ENCODE results near the gene NAA80. TPM values are rescaled to one million over a fixed set of nuclear protein-coding genes. Genes with fewer than 3 reads are reported as not detected.

NAA80 gene
- total and polyA plus RNA-seq, 2 of the 13 experiments (the other 11 are each of a cell fraction or from before 2014, with no cell fraction given) = 3.4 to 8.7 TPM

DNA sequence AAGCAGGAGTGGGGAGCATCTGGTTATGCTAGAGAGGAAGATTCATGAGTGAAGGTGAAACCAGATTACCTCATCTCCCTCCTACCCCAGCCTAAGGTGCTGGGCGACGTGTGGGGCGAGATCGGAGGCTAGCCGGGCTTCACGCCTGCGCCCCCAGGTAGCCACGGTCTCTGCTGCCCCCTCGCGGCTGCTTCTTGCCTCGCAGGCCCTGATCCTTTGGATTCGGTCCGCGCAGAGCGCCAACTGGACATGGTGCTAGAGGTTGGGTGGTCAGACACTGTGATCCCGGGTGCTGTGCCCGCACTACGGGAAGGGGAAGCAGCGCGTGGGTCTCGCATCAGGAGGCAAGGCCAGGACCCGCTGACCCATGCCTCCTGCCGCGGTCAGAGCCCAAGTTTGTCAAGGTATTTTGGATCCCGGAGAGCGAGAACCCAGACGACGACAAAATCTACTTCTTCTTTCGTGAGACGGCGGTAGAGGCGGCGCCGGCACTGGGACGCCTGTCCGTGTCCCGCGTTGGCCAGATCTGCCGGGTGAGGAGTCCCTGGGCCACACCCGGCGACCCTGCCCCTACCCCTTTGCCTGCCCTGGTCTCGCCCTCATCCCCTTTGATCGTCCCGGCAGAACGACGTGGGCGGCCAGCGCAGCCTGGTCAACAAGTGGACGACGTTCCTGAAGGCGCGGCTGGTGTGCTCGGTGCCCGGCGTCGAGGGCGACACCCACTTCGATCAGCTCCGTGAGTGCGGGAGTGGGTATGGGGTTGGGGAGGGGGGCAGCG is 26.1 kb downstream of the NAA80 start (continued):
- TF ChIP-seq CBFB (CRISPR knock-in tag; IDR thresholded peaks at IDR 0.05) = peak; percentile 44; the same call in 1 of the 2 replicates
- TF ChIP-seq HHEX (CRISPR knock-in tag; IDR thresholded peaks at IDR 0.05) = no peak
- 0 out of 2 replicates have a peak, but pooled peaks have one; percentile 30 for TF ChIP-seq ZNF501 (CRISPR knock-in tag; IDR thresholded peaks at IDR 0.05)
- TF ChIP-seq U2AF1 (optimal IDR thresholded peaks at IDR 0.05; ENCODE audit: low read depth, low read length) = no peak
- no peak for TF ChIP-seq POLR2A (IDR thresholded peaks at IDR 0.05; ENCODE audit: insufficient read depth in 1 of 2, low read depth in 2 of 2, low read length in 2 of 2)
- no peak for TF ChIP-seq FOSL1 (CRISPR knock-in tag; IDR thresholded peaks at IDR 0.05; ENCODE audit: borderline replicate concordance)
- TF ChIP-seq ZNF878 (CRISPR knock-in tag; IDR thresholded peaks at IDR 0.05) = no peak
- TF ChIP-seq, protein P1, sequence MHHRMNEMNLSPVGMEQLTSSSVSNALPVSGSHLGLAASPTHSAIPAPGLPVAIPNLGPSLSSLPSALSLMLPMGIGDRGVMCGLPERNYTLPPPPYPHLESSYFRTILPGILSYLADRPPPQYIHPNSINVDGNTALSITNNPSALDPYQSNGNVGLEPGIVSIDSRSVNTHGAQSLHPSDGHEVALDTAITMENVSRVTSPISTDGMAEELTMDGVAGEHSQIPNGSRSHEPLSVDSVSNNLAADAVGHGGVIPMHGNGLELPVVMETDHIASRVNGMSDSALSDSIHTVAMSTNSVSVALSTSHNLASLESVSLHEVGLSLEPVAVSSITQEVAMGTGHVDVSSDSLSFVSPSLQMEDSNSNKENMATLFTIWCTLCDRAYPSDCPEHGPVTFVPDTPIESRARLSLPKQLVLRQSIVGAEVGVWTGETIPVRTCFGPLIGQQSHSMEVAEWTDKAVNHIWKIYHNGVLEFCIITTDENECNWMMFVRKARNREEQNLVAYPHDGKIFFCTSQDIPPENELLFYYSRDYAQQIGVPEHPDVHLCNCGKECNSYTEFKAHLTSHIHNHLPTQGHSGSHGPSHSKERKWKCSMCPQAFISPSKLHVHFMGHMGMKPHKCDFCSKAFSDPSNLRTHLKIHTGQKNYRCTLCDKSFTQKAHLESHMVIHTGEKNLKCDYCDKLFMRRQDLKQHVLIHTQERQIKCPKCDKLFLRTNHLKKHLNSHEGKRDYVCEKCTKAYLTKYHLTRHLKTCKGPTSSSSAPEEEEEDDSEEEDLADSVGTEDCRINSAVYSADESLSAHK (CRISPR knock-in tag; IDR thresholded peaks at IDR 0.05; ENCODE audit: borderline replicate concordance) = no peak
- TF ChIP-seq ZNF577 (CRISPR knock-in tag; IDR thresholded peaks at IDR 0.05; ENCODE audit: borderline replicate concordance, low read depth) = no peak
- TF ChIP-seq RARG (CRISPR knock-in tag; IDR thresholded peaks at IDR 0.05; ENCODE audit: low read depth) = no peak
- peak; percentile 80 for TF ChIP-seq AGO2 (optimal IDR thresholded peaks at IDR 0.05; ENCODE audit: low read depth, low read length)
- no peak for TF ChIP-seq SUZ12 (IDR thresholded peaks at IDR 0.05; ENCODE audit: low read depth, low read length)
- TF ChIP-seq ZZZ3 (CRISPR knock-in tag; IDR thresholded peaks at IDR 0.05; ENCODE audit: borderline replicate concordance) = no peak
- TF ChIP-seq, protein P2, sequence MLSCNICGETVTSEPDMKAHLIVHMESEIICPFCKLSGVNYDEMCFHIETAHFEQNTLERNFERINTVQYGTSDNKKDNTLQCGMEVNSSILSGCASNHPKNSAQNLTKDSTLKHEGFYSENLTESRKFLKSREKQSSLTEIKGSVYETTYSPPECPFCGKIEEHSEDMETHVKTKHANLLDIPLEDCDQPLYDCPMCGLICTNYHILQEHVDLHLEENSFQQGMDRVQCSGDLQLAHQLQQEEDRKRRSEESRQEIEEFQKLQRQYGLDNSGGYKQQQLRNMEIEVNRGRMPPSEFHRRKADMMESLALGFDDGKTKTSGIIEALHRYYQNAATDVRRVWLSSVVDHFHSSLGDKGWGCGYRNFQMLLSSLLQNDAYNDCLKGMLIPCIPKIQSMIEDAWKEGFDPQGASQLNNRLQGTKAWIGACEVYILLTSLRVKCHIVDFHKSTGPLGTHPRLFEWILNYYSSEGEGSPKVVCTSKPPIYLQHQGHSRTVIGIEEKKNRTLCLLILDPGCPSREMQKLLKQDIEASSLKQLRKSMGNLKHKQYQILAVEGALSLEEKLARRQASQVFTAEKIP (CRISPR knock-in tag; IDR thresholded peaks at IDR 0.05; ENCODE audit: borderline replicate concordance) = no peak
- no peak for TF ChIP-seq PHF8 (CRISPR knock-in tag; IDR thresholded peaks at IDR 0.05)
- TF ChIP-seq, protein P3, sequence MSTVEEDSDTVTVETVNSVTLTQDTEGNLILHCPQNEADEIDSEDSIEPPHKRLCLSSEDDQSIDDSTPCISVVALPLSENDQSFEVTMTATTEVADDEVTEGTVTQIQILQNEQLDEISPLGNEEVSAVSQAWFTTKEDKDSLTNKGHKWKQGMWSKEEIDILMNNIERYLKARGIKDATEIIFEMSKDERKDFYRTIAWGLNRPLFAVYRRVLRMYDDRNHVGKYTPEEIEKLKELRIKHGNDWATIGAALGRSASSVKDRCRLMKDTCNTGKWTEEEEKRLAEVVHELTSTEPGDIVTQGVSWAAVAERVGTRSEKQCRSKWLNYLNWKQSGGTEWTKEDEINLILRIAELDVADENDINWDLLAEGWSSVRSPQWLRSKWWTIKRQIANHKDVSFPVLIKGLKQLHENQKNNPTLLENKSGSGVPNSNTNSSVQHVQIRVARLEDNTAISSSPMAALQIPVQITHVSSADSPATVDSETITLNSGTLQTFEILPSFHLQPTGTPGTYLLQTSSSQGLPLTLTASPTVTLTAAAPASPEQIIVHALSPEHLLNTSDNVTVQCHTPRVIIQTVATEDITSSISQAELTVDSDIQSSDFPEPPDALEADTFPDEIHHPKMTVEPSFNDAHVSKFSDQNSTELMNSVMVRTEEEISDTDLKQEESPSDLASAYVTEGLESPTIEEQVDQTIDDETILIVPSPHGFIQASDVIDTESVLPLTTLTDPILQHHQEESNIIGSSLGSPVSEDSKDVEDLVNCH (CRISPR knock-in tag; IDR thresholded peaks at IDR 0.05) = no peak
- TF ChIP-seq, protein P4, sequence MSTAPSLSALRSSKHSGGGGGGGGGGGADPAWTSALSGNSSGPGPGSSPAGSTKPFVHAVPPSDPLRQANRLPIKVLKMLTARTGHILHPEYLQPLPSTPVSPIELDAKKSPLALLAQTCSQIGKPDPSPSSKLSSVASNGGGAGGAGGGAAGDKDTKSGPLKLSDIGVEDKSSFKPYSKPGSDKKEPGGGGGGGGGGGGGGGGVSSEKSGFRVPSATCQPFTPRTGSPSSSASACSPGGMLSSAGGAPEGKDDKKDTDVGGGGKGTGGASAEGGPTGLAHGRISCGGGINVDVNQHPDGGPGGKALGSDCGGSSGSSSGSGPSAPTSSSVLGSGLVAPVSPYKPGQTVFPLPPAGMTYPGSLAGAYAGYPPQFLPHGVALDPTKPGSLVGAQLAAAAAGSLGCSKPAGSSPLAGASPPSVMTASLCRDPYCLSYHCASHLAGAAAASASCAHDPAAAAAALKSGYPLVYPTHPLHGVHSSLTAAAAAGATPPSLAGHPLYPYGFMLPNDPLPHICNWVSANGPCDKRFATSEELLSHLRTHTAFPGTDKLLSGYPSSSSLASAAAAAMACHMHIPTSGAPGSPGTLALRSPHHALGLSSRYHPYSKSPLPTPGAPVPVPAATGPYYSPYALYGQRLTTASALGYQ (CRISPR knock-in tag; IDR thresholded peaks at IDR 0.05) = no peak
- no peak for TF ChIP-seq GLI4 (CRISPR knock-in tag; IDR thresholded peaks at IDR 0.05; ENCODE audit: borderline replicate concordance)
- no peak for TF ChIP-seq ZFYVE20 (CRISPR knock-in tag; IDR thresholded peaks at IDR 0.05; ENCODE audit: borderline replicate concordance, low read depth)
- TF ChIP-seq JDP2 (CRISPR knock-in tag; IDR thresholded peaks at IDR 0.05; ENCODE audit: borderline replicate concordance) = no peak
